GM12873 (cell line): ENCODE data around the gene RABL6.

Experiments used
- CTCF ChIP-seq: IDR thresholded peaks from 2 replicates; pipeline ENCODE4 v1.5.1; 2012; ENCODE audit warnings: low read depth, mild to moderate bottlenecking, moderate library complexity, low read length, control low read depth; ENCODE audit not compliant: insufficient read depth; ENCODE audit errors: missing control alignments

The RABL6 gene

GRCh38 chr9:136881691-136882108, 74.0 kb downstream of the RABL6 start:
- TF ChIP-seq CTCF = no peak

DNA sequence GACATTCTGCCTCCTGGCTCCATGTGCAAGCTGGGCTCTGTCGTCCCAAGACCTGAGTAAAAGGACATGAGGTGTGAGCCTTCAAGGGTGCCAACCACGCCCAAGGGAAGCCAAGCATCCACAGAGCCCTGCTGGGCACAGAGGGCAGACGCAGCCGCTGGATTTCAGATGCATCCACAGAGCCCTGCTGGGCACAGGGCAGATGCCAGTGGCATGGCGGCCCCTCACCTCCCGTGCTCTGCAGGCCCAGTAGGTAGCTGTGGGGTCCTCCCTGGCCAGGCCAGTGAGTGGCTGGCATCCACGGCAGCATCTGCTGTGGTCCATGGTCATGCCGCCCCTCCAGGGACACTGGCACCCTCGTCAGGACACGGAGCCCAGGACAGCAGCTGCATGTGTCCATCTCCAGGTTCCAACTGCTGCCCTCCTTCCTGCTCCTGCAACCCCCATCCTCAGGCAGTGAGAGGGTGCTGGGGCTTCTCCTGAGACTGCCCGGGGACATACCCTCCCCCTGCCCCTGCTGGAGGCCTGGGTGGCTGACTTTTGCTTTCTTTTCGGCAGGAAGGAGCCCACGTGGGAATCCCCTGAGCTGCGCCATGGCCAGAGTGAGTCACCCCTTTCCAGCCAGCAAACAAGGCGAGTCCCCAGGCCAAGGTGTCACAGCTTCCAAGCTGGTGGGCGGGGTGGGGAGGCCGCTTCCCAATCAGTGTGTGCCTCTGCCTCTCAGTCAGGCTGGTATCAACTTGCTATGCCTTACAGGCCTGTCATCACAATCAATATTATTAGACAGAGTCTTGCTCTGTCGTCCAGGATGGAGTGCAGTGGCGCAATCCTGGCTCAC, 74.6 kb downstream of the RABL6 start:
- TF ChIP-seq CTCF = no peak

DNA sequence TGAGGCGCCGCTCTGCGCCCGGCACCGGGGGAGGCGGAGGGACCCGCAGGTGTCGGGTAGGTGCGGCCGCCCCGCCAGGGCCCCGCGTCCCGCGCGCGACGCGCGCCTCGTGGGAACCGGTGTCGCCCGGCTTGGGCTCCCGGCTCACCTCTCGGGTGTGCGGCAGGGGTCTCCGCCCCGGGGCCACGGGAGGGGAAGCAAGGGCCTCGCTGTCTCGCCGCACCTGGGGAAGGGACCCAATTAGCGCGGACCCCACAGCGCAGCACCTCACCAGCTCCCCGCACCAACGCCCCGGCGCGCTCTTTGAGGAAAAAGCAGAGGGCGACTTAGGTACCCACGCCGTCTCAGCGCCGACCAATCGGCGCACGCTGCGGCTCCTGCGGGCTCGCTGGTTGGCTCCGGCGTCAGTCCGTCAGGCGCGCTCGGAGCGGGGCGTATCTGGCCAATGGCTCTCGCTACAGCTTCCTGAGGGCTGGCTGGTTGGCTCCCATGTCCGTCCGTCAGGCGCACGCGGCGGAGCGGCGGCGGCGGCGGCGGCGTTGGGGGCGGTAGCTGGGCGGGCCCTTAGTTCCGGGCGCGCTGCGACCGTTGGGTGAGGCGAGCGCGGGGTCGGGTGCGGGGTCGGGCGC, 78.3 kb downstream of the RABL6 start, which contains the start of gene TRAF2:
Gene TRAF2 (plus strand): TSS at position 567 of the 629 bp plus-strand sequence. CDS start 12,225 bp downstream, outside the sequence.
- TF ChIP-seq CTCF = no peak

GRCh38 chr9:136886610-136887597, 79.2 kb downstream of the RABL6 start:
- no peak for TF ChIP-seq CTCF

DNA sequence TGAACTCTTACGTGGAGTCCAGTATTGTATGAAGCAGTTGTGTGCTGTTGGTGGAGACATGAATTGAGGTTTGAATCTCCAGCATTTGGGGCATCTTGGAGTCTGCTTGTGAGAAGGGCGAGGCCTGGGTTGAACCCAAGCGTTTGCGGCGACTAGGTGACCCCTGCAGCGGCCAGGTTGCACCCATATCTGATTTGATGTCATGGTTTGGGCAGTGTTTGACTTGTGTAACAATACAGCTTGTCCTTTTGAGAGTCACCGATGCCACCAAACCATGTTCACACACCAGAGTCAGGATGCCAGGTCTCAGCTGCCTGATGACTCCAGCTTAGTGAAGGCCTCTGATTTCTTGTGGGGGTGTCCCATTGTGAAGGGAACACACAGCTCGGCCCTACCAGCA, 80.7 kb downstream of the RABL6 start:
- TF ChIP-seq CTCF = no peak

DNA sequence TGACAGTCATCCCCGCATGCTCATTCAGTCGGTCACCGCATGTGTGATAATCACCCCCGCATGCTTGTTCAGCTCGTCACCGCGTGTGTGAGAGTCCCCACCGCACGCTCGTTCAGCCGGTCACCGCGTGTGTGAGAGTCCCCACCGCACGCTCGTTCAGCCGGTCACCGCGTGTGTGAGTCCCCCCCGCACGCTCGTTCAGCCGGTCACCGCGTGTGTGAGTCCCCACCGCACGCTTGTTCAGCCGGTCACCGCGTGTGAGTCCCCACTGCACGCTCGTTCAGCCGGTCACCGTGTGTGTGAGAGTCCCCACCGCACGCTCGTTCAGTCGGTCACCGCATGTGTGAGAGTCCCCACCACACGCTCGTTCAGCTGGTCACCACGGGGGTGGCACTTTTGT, 82.1 kb downstream of the RABL6 start:
- no peak for TF ChIP-seq CTCF

DNA sequence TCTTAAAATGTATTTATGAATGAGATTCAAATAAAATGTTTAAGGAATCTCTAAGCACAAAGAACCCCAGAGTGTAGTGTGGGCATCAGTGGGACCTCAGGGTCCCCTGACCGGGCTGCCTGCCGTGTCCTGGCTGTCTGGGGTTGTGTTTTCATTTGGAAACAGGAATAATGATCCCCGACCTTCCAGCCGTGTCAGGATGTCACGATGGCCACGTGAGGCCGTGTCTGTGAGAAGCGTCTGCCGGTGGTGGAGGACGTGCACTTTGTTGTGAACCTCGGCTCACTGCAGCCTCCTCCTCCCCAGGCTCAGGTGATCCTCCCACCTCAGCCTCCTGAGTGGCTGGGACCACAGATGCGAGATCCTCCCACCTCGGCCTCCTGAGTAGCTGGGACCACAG, 82.9 kb downstream of the RABL6 start:
- no peak for TF ChIP-seq CTCF
